IPS DF 6.9 (cell line): Measurements from ENCODE around the gene BHLHE41.

Experiments used
- DNase-seq: peaks from one replicate; pipeline ENCODE4 v3.0.0-alpha.2; 2013; ENCODE audit warnings: low read depth, low spot score
- H3K27ac ChIP-seq: one replicate; pipeline ENCODE4 v1.5.1; 2013; ENCODE audit warnings: low read length, control low read depth
- H3K27me3 ChIP-seq: 2 replicates; pipeline ENCODE4 v1.6.1; 2013; ENCODE audit warnings: mild to moderate bottlenecking, low read length; ENCODE audit not compliant: control insufficient read depth, insufficient read depth
- H3K36me3 ChIP-seq: 2 replicates; pipeline ENCODE4 v1.6.1; 2013; ENCODE audit warnings: low read length; ENCODE audit not compliant: control insufficient read depth, insufficient read depth
- H3K4me1 ChIP-seq: 2 replicates; pipeline ENCODE4 v1.6.1; 2013; ENCODE audit warnings: low read length; ENCODE audit not compliant: control insufficient read depth, insufficient read depth
- H3K4me3 ChIP-seq: 2 replicates; pipeline ENCODE4 v1.5.1; 2013; ENCODE audit warnings: mild to moderate bottlenecking, low read length
- H3K9me3 ChIP-seq: 2 replicates; pipeline ENCODE4 v1.6.1; 2013; ENCODE audit warnings: low read length, inconsistent platforms; ENCODE audit not compliant: control insufficient read depth, insufficient read depth
- WGBS: extraction: QIAGEN DNeasy Blood & Tissue Kit; methylation state at CpG from one replicate; pipeline ENCODE4 v1.1.7; 2013; ENCODE audit warnings: mixed read lengths, missing lambda C conversion rate; ENCODE audit not compliant: insufficient read length, insufficient coverage; 5-methylcytosine and 5-hydroxymethylcytosine counted together

BHLHE41 gene

GRCh38 chr12:26100666-26101349 lies 24.0 kb downstream of the BHLHE41 start:
- Histone ChIP-seq H3K27ac (no peak overlapping the region), H3K4me3 (no peak overlapping the region), H3K9me3 (no peaks in the 10 kb centered on the region), H3K27me3 (no peaks in the 10 kb centered on the region), H3K36me3 (no peaks in the 10 kb centered on the region), H3K4me1 (no peaks in the 10 kb centered on the region)
- DNase-seq: no peak
- WGBS: no CpG with 5 or more reads among the region's 8 CpGs

GRCh38 chr12:26097046-26097878 lies 27.6 kb downstream of the BHLHE41 start:
- H3K27ac ChIP-seq: no peak overlapping the region

GRCh38 chr12:26096036-26096435 lies 28.8 kb downstream of the BHLHE41 start:
- Histone ChIP-seq H3K9me3 (no peaks in the 10 kb centered on the region), H3K4me3 (no peak overlapping the region), H3K27me3 (no peaks in the 10 kb centered on the region), H3K27ac (no peak overlapping the region), H3K4me1 (0 out of 2 replicates have a peak, but pooled peaks cover 1% of the 10 kb centered on the region), H3K36me3 (no peaks in the 10 kb centered on the region)
- no peak for DNase-seq
- WGBS: no CpG with 5 or more reads among the region's 2 CpGs

More at GRCh38 chr12:26097046-26097878, 27.6 kb downstream of the BHLHE41 start:
- no peaks in the 10 kb centered on the region for H3K36me3 ChIP-seq
- H3K4me3 ChIP-seq: no peak overlapping the region
- no peaks in the 10 kb centered on the region for H3K9me3 ChIP-seq
- DNase-seq: no peak
- no peaks in the 10 kb centered on the region for H3K4me1 ChIP-seq
- no peaks in the 10 kb centered on the region for H3K27me3 ChIP-seq
- WGBS: no CpG with 5 or more reads among the region's 6 CpGs

GRCh38 chr12:26095186-26095585 lies 29.7 kb downstream of the BHLHE41 start:
- Histone ChIP-seq H3K36me3 (no peaks in the 10 kb centered on the region), H3K9me3 (no peaks in the 10 kb centered on the region), H3K4me3 (no peak overlapping the region), H3K4me1 (0 out of 2 replicates have a peak, but pooled peaks cover 1% of the 10 kb centered on the region), H3K27me3 (no peaks in the 10 kb centered on the region), H3K27ac (no peak overlapping the region)
- WGBS: no CpG with 5 or more reads among the region's 2 CpGs
- DNase-seq: no peak

- Histone ChIP-seq H3K36me3 (no peaks in the 10 kb centered on the region), H3K4me3 (no peak overlapping the region), H3K27me3 (no peaks in the 10 kb centered on the region), H3K4me1 (0 out of 2 replicates have a peak, but pooled peaks cover 1% of the 10 kb centered on the region), H3K9me3 (no peaks in the 10 kb centered on the region), H3K27ac (no peak overlapping the region)
- no peak for DNase-seq
- WGBS: no CpG with 5 or more reads among the region's 4 CpGs
Measured at GRCh38 chr12:26092346-26093105, 32.3 kb downstream of the BHLHE41 start.

- no peaks in the 10 kb centered on the region for H3K27me3 ChIP-seq
- DNase-seq: no peak
- 0 out of 2 replicates have a peak, but pooled peaks cover 1% of the 10 kb centered on the region for H3K4me1 ChIP-seq
- no peak overlapping the region for H3K4me3 ChIP-seq
- no CpG with 5 or more reads among the region's 6 CpGs for WGBS
- H3K9me3 ChIP-seq: no peaks in the 10 kb centered on the region
- H3K36me3 ChIP-seq: no peaks in the 10 kb centered on the region
- H3K27ac ChIP-seq: no peak overlapping the region
Measured at GRCh38 chr12:26091822-26092221, 33.0 kb downstream of the BHLHE41 start.

GRCh38 chr12:26090836-26091510 lies 33.9 kb downstream of the BHLHE41 start:
- Histone ChIP-seq H3K27me3 (no peaks in the 10 kb centered on the region), H3K4me3 (no peak overlapping the region), H3K27ac (no peak overlapping the region), H3K9me3 (no peaks in the 10 kb centered on the region), H3K4me1 (0 out of 2 replicates have a peak, but pooled peaks cover 1% of the 10 kb centered on the region), H3K36me3 (no peaks in the 10 kb centered on the region)
- no peak for DNase-seq
- no CpG with 5 or more reads among the region's 11 CpGs for WGBS

GRCh38 chr12:26088998-26089397 lies 35.8 kb downstream of the BHLHE41 start:
- no peaks in the 10 kb centered on the region for H3K36me3 ChIP-seq
- no peak overlapping the region for H3K4me3 ChIP-seq
- no CpG with 5 or more reads among the region's 2 CpGs for WGBS
- H3K4me1 ChIP-seq: 0 out of 2 replicates have a peak, but pooled peaks cover 1% of the 10 kb centered on the region
- no peak for DNase-seq
- H3K9me3 ChIP-seq: no peaks in the 10 kb centered on the region
- H3K27me3 ChIP-seq: no peaks in the 10 kb centered on the region
- no peak overlapping the region for H3K27ac ChIP-seq

GRCh38 chr12:26086936-26087335 lies 37.9 kb downstream of the BHLHE41 start:
- H3K27me3 ChIP-seq: no peaks in the 10 kb centered on the region
- DNase-seq: no peak
- H3K27ac ChIP-seq: no peak overlapping the region
- no peaks in the 10 kb centered on the region for H3K36me3 ChIP-seq
- peaks cover 1% of the 10 kb centered on the region; the same call in 1 of the 2 replicates for H3K4me1 ChIP-seq
- no peaks in the 10 kb centered on the region for H3K9me3 ChIP-seq
- no CpG with 5 or more reads among the region's 1 CpG for WGBS
- H3K4me3 ChIP-seq: no peak overlapping the region

GRCh38 chr12:26080911-26081310 lies 43.9 kb downstream of the BHLHE41 start:
- Histone ChIP-seq H3K9me3 (no peaks in the 10 kb centered on the region), H3K4me1 (no peaks in the 10 kb centered on the region; the same call in 1 of the 2 replicates), H3K4me3 (no peak overlapping the region), H3K27me3 (no peaks in the 10 kb centered on the region), H3K27ac (no peak overlapping the region), H3K36me3 (no peaks in the 10 kb centered on the region)
- no peak for DNase-seq
- no CpG with 5 or more reads among the region's 1 CpG for WGBS
